Naive B cell (primary cell): Measurements from ENCODE around the gene RSU1. TPM values are rescaled to one million over a fixed set of nuclear protein-coding genes. Genes with fewer than 3 reads are reported as not detected.
"Not testable (repeated sequence)": the region's sequence is repeated elsewhere in the genome, so short reads cannot be mapped to it uniquely, and the experiment has no call there.

Experiments used
- ATAC-seq, 2 donors: fragments of 150-1000 bp; cut with Tn5 transposase; 2 replicates each; pipeline ENCODE4 v1.10.0; 2021; ENCODE audit warnings: low read depth in 2 of 2, mild to moderate bottlenecking in 2 of 2, moderate library complexity in 2 of 2
- DNase-seq: peaks from one replicate; pipeline ENCODE4 v3.0.0; 2022
- H3K27ac Mint-ChIP-seq, 6 donors: one replicate each; pipeline ENCODE4 v1.8.0; 2020 to 2022; ENCODE audit warnings: mild to moderate bottlenecking in 6 of 6, mixed read lengths in 6 of 6, moderate library complexity in 5 of 6, inconsistent platforms in 2 of 6
- H3K27me3 Mint-ChIP-seq, 3 donors: one replicate each; pipeline ENCODE4 v1.8.0; 2021 to 2022; ENCODE audit warnings: mixed read lengths in 3 of 3, mild to moderate bottlenecking in 1 of 3
- H3K36me3 Mint-ChIP-seq, 2 donors: one replicate each; pipeline ENCODE4 v1.8.0; 2020 to 2022; ENCODE audit warnings: mixed read lengths in 2 of 2, inconsistent platforms in 1 of 2, mild to moderate bottlenecking in 1 of 2
- H3K4me1 Mint-ChIP-seq, 3 donors: one replicate each; pipeline ENCODE4 v1.8.0; 2020 to 2022; ENCODE audit warnings: mixed read lengths in 3 of 3, inconsistent platforms in 1 of 3, mild to moderate bottlenecking in 1 of 3, moderate library complexity in 1 of 3
- H3K4me3 Mint-ChIP-seq, 8 donors: one replicate each; pipeline ENCODE4 v1.8.0; 2020 to 2022; ENCODE audit warnings: mild to moderate bottlenecking in 8 of 8, mixed read lengths in 8 of 8, moderate library complexity in 8 of 8, inconsistent platforms in 2 of 8
- H3K9me3 Mint-ChIP-seq, 7 donors: one replicate each; pipeline ENCODE4 v1.8.0; 2020 to 2022; ENCODE audit warnings: mixed read lengths in 7 of 7, mild to moderate bottlenecking in 5 of 7, inconsistent platforms in 2 of 7, moderate library complexity in 1 of 7
- polyA plus RNA-seq, 6 donors: library from polyadenylated mRNA; unstranded; fragments of 300-500 nt; fragmentation: Illumina TruSeq; gene quantifications; one replicate each; pipeline ENCODE4 v1.2.3, GENCODE V29; 2021; ENCODE audit warnings: low read depth in 6 of 6

The RSU1 gene
- polyA plus RNA-seq, 6 donors from 2014 or later, result 86.6 to 125 (median 104) TPM

DNA sequence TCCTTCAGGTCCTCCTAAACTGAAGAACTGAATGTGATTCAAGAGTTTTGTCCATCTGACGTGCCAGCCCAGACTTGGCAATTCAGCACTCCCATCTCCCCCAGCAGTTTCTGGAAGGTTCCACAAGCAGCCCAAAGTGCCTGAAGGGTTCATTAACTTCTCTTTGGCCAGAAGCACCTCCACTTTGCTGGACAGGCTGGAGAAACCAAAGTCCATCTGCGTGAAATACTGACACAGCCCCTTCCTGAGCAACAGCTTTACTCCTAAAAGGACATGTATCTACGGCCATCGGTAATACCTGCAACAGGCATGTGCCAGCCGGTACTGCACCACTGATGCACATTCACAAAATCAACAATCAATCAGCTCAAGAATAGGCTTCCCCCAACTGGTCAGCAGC, 48.5 kb downstream of the RSU1 start:
- Mint-ChIP-seq H3K27me3 (no peaks in the 10 kb centered on the region), H3K36me3 (peaks cover 9% of the 10 kb centered on the region in 2 donors), H3K4me1 (peaks cover 5 to 23% (median 12%) of the 10 kb centered on the region in 3 donors), H3K27ac (peak overlapping the region in 1 of 6 donors; percentile 47), H3K4me3 (no peak overlapping the region), H3K9me3 (no peaks in the 10 kb centered on the region)
- no peak for ATAC-seq
- DNase-seq, result no peak

- Mint-ChIP-seq H3K36me3 (peaks cover 16 to 19% of the 10 kb centered on the region in 2 donors), H3K27me3 (no peaks in the 10 kb centered on the region), H3K4me3 (no peak overlapping the region), H3K27ac (peak overlapping the region in 2 of 6 donors; percentile 71 to 76), H3K4me1 (peaks cover 0 to 23% (median 8%) of the 10 kb centered on the region in 3 donors), H3K9me3 (no peaks in the 10 kb centered on the region)
- DNase-seq (no peak), ATAC-seq (no peak)
These were observed 51.5 kb downstream of the RSU1 start for GRCh38 chr10:16765509-16766375.

GRCh38 chr10:16761300-16761699, 55.9 kb downstream of the RSU1 start:
- Mint-ChIP-seq H3K36me3 (peaks cover 29 to 33% of the 10 kb centered on the region in 2 donors), H3K4me3 (no peak overlapping the region), H3K4me1 (peaks cover 0 to 12% (median 8%) of the 10 kb centered on the region in 3 donors), H3K9me3 (no peaks in the 10 kb centered on the region), H3K27me3 (no peaks in the 10 kb centered on the region), H3K27ac (peak overlapping the region in 1 of 6 donors; percentile 19)
- ATAC-seq (no peak), DNase-seq (no peak)

DNA sequence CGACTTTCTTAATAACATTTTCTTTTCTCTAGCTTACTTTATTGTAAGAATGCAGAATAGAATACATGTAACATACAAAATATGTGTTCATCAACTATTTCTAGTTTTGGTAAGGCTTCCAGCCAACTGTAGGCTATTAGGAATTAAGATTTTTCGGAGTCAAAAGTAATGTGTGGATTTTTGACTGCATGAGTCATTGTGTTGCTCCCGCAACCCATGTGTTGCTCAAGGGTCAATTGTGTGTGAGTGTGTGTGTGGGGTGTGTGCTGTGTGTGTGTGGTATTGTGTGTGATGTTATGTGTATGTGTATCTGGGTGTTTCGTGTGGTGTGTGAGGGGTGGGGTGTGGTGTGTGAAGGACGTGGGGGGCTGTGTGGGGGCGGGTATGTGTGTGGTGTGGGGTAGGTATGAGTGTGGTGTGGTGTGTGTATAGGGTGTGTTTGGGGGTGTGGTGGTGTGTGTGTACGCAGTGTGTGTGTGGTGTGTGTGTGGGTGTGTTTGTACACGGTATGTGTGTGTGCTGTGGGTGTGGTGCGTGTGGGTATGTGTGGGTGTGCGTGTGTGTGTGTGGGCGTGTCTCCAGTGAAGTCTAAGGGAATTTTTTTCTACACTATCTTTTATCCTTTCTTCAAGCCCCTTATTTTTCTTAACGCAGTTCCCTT, 60.5 kb downstream of the RSU1 start:
- Mint-ChIP-seq H3K4me3 (no peak overlapping the region), H3K4me1 (peaks cover 0 to 8% (median 5%) of the 10 kb centered on the region in 3 donors), H3K9me3 (no peaks in the 10 kb centered on the region), H3K27me3 (no peaks in the 10 kb centered on the region), H3K36me3 (peaks cover 22 to 40% of the 10 kb centered on the region in 2 donors), H3K27ac (no peak overlapping the region)
- DNase-seq (no peak), ATAC-seq (no peak)

DNA sequence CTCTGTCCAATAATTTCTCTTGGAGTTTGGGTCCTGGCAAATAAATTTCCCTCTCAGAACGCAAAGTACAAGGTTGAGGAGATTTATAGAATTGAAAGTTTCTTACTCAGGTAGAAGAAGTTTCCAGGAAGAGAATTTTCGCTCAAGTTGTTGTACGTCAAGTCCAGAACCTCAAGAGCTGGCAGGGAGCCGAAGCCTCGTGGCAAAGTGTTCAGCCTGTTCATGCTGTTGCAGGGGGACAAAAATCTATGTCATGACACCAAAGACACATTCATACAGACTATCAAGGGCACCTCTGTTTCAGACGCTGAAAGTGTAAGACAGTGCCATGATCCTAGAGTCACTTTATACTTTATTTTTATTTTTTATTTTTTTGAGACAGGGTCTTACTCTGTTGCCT, 62.5 kb downstream of the RSU1 start:
- Mint-ChIP-seq H3K27ac (peak overlapping the region in 1 of 6 donors; percentile 6), H3K4me1 (peaks cover 0 to 4% (median 2%) of the 10 kb centered on the region in 3 donors), H3K36me3 (peaks cover 17 to 39% of the 10 kb centered on the region in 2 donors), H3K4me3 (no peak overlapping the region), H3K27me3 (no peaks in the 10 kb centered on the region), H3K9me3 (no peaks in the 10 kb centered on the region)
- ATAC-seq (no peak), DNase-seq (no peak)

- H3K27ac Mint-ChIP-seq, H3K4me1 Mint-ChIP-seq, H3K9me3 Mint-ChIP-seq, H3K4me3 Mint-ChIP-seq, ATAC-seq, DNase-seq, H3K27me3 Mint-ChIP-seq: not testable (repeated sequence)
- H3K36me3 Mint-ChIP-seq, result peaks cover 27 to 28% of the 10 kb centered on the region in 2 donors
These were observed 64.4 kb downstream of the RSU1 start for GRCh38 chr10:16752849-16753248.

DNA sequence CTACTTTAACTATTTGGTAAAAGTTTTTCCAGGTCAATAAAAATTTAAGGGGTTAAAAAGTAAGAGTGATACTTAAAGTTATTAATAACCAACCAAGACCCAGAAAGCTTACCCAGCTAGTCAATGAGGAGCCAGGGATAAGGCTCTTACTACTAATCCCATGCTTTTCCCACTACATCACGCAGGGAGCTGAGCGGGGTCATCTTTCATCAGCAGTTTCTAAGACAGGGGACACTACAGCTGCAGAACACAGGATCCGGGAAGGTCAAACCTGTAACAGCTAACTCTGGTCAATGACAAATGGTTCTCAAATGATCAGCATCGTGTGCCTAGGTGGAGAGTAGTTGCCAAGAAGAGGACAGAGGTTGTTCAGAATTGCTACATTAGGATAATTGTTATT, 65.1 kb downstream of the RSU1 start:
- Mint-ChIP-seq H3K4me1 (peaks cover 0 to 5% (median 4%) of the 10 kb centered on the region in 3 donors), H3K9me3 (no peaks in the 10 kb centered on the region), H3K36me3 (peaks cover 24 to 33% of the 10 kb centered on the region in 2 donors), H3K27ac (no peak overlapping the region), H3K4me3 (no peak overlapping the region), H3K27me3 (no peaks in the 10 kb centered on the region)
- DNase-seq, result no peak
- ATAC-seq, result no peak

- no peak overlapping the region for H3K27ac Mint-ChIP-seq
- no peak for ATAC-seq
- H3K4me3 Mint-ChIP-seq, result no peak overlapping the region
- H3K4me1 Mint-ChIP-seq, result peaks cover 0 to 8% (median 0%) of the 10 kb centered on the region in 3 donors
- no peak for DNase-seq
- H3K9me3 Mint-ChIP-seq, result no peaks in the 10 kb centered on the region
- no peaks in the 10 kb centered on the region for H3K27me3 Mint-ChIP-seq
- H3K36me3 Mint-ChIP-seq, result peaks cover 27 to 28% of the 10 kb centered on the region in 2 donors
These were observed 66.0 kb downstream of the RSU1 start for GRCh38 chr10:16751244-16751643.

GRCh38 chr10:16750461-16750860, 66.8 kb downstream of the RSU1 start:
- no peak for ATAC-seq
- Mint-ChIP-seq H3K27me3 (no peaks in the 10 kb centered on the region), H3K36me3 (peaks cover 27 to 28% of the 10 kb centered on the region in 2 donors), H3K4me1 (peaks cover 0 to 8% (median 0%) of the 10 kb centered on the region in 3 donors), H3K9me3 (no peaks in the 10 kb centered on the region), H3K4me3 (no peak overlapping the region), H3K27ac (no peak overlapping the region)
- DNase-seq, result no peak

- Mint-ChIP-seq H3K36me3 (peaks cover 23 to 28% of the 10 kb centered on the region in 2 donors), H3K27ac (peak overlapping the region in 2 of 6 donors; percentile 27 to 33), H3K4me3 (no peak overlapping the region), H3K9me3 (no peaks in the 10 kb centered on the region), H3K4me1 (peaks cover 0 to 8% (median 0%) of the 10 kb centered on the region in 3 donors), H3K27me3 (no peaks in the 10 kb centered on the region)
- DNase-seq, result no peak
- ATAC-seq, result no peak
These were observed 68.5 kb downstream of the RSU1 start for GRCh38 chr10:16748749-16749148.

DNA sequence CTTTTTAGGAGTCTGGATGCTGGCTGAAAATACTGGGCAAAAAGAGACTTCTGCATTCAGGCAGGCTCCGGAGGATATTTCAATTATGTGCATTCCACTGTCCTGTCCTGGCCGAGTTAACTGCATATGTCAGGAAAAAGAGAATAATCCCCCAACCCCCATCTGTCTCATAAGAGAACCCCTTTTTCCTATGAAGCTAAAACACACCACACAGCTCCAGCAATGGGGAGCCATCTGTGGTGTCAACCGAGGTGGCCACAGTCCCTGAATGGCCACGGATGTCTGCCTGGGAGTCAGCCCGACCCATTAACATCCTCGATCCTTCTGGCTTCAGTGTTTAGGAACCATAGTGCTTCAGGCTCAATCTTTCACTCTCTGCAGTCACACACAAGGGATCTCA, 70.4 kb downstream of the RSU1 start:
- Mint-ChIP-seq H3K27ac (no peak overlapping the region), H3K27me3 (no peaks in the 10 kb centered on the region), H3K36me3 (peaks cover 14 to 27% of the 10 kb centered on the region in 2 donors), H3K9me3 (no peaks in the 10 kb centered on the region), H3K4me1 (peaks cover 0 to 8% (median 8%) of the 10 kb centered on the region in 3 donors), H3K4me3 (no peak overlapping the region)
- DNase-seq (no peak), ATAC-seq (no peak)

- H3K4me3 Mint-ChIP-seq, result no peak overlapping the region
- peaks cover 0 to under 1% (median 0%) of the 10 kb centered on the region in 7 donors for H3K9me3 Mint-ChIP-seq
- ATAC-seq (no peak), DNase-seq (no peak)
- H3K36me3 Mint-ChIP-seq, result peaks cover 7 to 29% of the 10 kb centered on the region in 2 donors
- no peaks in the 10 kb centered on the region for H3K27me3 Mint-ChIP-seq
- H3K4me1 Mint-ChIP-seq, result peaks cover 0 to 8% (median 8%) of the 10 kb centered on the region in 3 donors
- peak overlapping the region in 1 of 6 donors; percentile 10 for H3K27ac Mint-ChIP-seq
These were observed 72.2 kb downstream of the RSU1 start for GRCh38 chr10:16745061-16745460.

DNA sequence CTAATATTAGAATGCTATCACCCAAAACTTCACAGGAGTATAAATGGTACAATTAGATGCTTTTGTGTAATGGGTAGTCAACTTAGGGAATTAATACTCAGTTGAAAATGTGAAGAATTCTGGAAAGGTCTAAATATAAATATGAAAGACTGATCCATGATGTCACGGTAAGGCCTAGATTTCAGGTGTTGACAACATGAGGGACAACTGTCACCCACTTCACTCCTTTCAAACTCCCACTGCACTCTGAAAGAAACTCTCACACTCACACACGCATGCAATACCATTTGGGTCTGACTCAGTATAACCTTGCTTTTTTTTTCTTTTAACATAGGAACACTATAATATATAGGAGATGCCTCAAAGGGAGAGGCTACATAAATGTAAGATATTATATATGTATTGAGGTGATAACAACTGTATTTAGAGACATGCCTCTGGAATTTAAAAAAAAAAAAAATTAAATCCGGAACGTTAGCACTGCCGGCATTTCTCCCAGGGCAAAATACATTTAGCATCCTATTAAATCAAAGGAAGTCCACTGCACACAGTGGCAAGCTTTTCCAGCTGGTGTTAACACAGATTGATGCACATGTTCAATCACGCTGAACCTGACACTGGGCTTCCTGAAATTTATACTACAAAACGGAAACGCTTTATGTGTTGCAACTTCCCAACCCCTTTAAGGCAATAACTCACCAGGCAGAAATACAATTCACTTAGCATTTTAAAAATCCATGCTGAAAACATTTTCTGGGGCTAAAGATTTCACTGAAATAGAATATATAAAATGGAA, 74.9 kb downstream of the RSU1 start:
- DNase-seq, result no peak
- Mint-ChIP-seq H3K4me3 (no peak overlapping the region), H3K36me3 (peaks cover 17 to 32% of the 10 kb centered on the region in 2 donors), H3K9me3 (peaks cover 3 to 19% (median 8%) of the 10 kb centered on the region in 7 donors), H3K27ac (peak overlapping the region in 2 of 6 donors; percentile 12 to 40), H3K27me3 (no peaks in the 10 kb centered on the region), H3K4me1 (peaks cover 0 to 8% (median 6%) of the 10 kb centered on the region in 3 donors)
- ATAC-seq, result no peak
